Hindlimb muscle (tissue), 1 donor: ENCODE results near the gene ZCCHC14. TPM values are rescaled to one million over a fixed set of nuclear protein-coding genes. Genes with fewer than 3 reads are reported as not detected.
"Not testable (repeated sequence)": the region's sequence is repeated elsewhere in the genome, so short reads cannot be mapped to it uniquely, and the experiment has no call there.

Source experiments
- DNase-seq: peaks from one replicate; pipeline ENCODE4 v3.0.0-alpha.2; 2013
- polyA plus RNA-seq: library from polyadenylated mRNA; unstranded; fragments of 120-200 nt; gene quantifications from one replicate; pipeline ENCODE4 v1.2.1, GENCODE V29; 2013; ENCODE audit not compliant: insufficient read length

ZCCHC14 gene
- polyA plus RNA-seq, 1 donor: 23.1 TPM

- DNase-seq: not testable (repeated sequence)
Observed at GRCh38 chr16:87497023-87497766, 4.4 kb upstream of the ZCCHC14 start.

DNA sequence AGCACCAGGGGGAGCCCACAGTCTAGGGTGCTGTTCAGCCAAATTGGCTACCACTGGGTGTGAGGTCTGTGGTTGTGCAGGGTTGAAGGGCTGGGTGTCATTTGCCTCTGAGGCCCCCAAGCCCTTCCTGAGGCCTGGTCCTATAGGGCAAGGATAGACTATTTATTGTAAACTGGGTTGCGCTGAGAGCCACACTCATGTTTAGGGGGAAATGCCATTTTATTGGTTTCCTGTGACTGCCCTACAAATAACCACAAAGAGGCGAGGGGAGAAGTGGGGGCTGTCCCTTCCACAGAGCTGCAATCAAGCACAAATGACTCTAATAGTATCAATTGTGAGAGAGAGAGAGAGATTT is 3.6 kb upstream of the ZCCHC14 start:
- no peak for DNase-seq

DNA sequence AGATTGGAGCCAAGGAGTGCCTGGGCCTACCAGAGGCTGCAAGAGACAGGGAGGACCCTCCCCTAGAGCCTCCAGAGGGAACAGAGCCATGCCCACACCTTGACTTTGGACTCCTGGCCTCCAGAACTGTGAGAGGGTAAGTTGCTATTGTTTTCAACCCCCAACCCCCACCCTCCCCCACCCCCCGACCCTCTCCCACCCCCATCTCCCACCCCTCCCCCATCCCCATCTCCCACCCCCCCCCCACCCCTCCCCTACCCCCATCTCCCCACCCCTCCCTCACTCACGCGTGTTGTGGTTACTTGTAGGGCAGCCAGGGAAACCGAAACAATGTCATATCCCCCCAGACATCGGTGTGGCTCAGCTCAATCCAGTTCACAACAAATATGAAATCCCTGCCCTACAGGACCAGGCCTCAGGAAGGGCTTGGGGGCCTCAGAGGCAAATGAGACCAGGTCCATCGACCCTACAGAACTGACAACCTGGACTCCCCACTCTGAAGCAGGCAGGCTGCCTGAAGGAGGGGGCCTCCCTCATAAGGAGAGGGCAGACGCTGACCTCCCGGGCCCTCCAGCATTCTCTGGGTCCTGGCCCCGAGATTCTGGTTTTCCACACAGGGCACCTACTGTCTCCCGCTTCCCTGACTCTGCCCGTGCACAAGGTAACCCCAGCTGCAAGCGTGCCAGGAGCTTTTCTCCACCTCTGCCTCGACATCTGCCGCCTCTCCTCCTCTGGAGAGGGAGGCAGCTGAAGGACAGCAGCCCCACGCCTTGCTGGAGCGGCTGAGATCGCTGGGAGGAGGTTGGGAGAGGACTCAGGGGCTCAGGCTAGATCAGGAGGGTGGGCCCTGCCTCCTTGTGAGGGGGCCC is 3.0 kb upstream of the ZCCHC14 start:
- DNase-seq: no peak

- DNase-seq: no peak
Observed at GRCh38 chr16:87493608-87494280, 920 bp upstream of the ZCCHC14 start.

DNA sequence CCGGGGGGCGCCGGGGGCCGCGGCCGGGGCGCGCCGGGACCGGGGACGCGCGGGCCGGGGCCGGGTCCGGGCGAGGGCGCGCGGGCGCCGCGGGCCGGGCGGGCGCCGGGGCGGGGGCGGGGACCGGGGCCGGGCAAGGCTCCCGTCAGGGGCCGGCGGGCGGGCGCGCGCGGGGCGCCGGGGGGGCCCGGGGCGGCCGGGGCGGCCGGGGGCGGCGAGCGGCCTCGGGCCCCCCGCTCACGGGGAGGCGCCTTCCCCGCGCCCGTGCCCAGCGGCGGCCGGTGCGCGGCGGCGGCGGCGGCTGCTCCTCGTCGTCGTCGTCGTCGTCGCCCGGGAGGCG is 563 bp downstream of the ZCCHC14 start:
- no peak for DNase-seq

GRCh38 chr16:87491522-87492290 is 1.1 kb downstream of the ZCCHC14 start:
- no peak for DNase-seq

DNA sequence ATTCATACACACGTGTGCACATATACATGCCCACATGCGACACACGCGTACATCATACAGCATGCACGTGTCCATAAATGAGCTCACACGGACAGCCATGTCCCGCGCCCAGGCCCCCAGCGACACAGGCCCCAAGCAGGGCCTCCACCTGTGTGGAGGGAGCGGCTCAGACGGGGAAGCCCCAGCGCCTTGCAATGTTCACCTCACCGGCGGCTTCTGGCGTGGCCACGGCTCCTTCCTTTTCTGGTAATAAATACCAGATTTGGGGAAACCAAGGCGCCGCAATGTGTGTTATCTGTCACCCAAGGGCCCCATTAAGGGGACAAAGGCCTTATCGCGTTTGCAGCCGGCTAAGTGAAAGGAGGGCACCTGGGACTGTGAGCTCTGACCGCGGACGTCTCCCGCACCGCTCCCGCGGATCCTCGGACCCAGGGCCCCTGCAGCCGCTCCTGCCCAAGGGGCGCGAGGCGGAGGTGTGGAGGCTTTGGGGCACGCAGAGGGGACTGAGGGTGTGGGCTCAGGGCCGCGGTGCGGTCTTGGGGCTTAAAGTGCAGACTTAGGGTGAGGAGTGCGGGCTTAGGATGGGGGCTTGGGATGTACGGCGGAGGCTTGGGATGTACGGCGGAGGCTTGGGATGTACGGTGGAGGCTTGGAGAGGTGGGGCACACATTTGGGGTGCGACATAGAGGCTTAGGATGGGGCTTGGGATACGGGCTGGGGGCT is 1.9 kb downstream of the ZCCHC14 start:
- not testable (repeated sequence) for DNase-seq

GRCh38 chr16:87490096-87490798 is 2.6 kb downstream of the ZCCHC14 start:
- DNase-seq: no peak

DNA sequence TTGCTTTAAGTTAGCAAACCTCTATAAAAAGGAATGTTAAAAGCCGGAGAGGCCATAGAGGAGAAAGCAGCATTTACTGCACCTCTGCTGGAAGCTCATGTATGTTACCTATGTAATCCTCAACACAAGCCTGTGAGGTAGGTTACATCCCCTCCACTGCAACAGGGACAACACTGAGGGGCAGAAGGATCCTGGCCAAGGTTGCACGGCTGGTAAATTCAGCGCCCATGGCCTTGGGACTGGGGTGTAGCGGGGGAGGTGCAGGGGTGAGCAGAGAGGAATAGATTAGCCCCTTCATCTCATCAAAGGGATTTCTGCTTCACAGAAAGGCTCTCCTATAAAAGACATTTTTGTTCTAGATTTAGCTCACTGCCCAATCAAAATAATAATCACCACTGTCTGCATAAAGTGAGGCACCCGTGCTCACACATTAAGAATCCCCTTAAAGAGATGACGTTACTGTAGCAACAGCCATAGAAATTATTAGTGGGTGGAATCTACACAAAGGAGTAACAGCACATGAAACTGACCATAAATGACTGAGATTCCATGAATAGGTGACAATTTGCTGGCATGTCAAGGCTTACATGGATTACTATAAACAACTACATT is 3.3 kb downstream of the ZCCHC14 start:
- no peak for DNase-seq

DNA sequence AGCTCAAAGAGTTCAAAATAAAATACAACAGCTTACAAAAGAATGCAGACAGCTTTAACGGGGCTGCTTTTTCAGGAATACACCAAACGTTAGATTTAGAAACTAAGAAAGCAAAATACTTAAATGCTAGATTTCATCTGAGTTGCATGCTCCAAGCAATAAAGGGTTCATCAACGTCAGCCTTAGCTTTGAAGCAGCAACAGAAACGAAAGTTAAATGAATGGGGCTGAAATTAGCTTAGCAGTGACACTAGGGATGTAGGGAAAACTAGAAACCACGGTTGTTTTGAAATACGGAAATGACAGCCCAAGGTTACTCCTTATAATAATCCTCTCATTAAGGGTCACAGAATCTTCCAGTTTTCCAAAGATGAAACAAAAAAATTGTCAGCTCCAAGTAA is 3.9 kb downstream of the ZCCHC14 start:
- not testable (repeated sequence) for DNase-seq

GRCh38 chr16:87487361-87487924 is 5.4 kb downstream of the ZCCHC14 start:
- no peak for DNase-seq

DNA sequence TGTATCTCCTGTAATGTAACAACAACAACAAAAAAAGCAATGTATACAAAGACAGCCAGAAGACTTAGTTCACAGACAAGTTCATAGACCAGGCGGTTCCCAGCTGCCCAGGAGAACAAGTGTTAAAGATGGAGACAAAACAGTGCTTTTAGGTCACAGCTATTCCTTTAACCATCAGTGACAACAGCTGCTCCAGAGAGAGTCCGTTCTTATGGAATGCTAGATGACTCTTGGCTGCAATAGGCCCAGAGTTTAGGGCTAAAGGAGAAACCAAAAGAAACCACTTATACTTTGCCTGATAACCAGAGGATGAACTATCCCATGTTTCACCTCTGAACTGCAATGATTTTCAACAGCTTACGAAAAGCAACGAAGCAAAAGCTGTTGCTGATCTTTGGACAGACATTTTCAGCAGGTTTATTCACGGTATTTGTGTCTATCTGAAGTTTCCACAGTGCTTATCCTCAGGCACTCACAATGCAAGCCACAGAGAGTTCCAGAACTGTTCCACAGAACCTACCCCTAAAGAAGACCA is 6.0 kb downstream of the ZCCHC14 start:
- no peak for DNase-seq

DNA sequence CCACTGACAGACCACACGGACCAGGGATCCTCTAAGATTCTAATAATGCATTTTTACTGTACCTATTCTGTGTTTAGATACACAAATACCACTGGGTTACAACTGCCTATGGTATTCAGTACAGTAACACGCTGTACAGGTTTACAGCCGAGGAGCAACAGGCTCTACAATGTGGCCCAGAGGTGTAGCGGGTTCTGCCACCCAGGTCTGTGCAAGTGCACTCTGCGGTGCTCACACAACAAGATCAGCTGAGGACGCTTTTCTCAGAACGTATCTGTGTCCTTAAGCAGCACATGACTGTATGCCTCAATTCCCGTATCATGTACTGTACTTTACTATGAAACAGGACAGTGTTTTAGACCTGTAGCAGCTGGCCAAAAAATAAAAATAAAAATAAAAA is 6.5 kb downstream of the ZCCHC14 start:
- no peak for DNase-seq

DNA sequence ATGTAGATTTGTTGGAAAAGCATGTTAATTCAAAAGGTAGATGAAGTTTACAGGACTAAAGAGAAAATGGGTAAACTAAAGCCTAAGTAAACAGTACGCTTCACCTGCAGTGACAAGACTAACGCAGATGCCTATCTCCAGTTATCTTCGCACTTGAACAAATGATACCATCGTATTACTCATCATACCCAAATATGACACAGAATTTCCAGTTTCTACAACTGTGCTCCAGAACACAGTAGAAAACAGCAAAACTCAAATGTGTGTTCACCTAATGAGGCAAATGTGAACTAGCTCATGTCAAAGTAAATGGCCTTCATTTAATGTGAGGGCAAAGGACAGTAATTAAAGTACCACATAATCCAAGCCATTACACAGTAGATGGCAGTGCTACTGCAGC is 7.0 kb downstream of the ZCCHC14 start:
- not testable (repeated sequence) for DNase-seq

DNA sequence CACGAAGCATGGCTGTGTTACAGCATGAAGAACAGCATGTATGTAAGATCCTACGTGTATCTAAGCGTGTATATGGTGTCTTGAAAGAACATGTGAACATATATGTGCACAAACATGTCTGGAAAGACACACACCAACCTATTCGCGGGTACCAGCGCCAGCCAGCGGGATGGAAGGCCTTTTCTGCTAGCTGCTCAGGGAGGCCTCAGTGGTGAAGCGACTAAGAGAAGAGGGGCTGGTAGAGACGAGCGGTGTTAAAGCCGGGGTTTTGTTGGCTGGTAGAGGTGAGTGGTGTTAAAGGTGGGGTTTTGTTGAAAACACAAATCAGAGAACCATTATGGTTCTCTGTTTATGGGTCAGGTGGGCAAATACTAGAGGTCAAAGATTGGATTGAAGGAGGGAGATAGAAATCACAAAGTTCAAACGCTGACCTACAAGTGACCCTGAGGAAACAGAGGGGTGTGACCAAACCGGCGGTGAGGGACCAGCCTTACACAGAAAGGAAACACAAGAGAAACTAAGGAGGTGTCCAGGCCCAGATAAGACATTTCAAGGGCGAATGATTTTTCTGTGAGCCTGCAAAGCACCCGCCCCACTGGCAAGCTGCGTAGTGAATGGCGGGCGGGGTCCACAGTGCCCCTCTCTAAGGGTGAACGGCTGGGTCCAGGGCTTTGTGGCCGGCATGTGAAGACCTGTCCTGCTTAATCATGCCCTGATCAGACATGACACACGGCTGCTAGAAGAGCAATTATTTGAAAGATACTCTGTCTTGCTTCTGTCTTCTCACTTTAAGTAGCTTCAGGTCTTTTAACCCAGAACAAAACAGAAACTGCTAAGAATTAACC is 8.1 kb downstream of the ZCCHC14 start:
- DNase-seq: no peak

DNA sequence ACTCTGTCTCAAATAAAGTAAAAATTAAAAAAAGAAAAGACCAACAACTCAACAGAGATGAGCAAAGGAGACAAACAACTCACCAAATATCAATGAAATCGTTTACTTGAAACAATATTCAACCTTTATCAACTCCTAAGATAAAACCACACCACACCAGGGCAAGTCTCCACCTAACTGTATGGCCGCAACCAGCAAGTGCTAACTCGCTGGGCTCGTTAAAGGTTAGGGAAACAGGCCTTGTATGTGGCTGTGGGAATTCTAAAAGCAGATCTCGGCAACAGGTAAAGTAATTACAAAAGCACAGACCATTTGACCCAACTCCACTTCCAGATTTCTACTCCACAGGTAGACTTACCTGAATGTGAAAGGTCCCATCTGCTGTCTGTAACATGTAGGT is 9.3 kb downstream of the ZCCHC14 start:
- no peak for DNase-seq

DNA sequence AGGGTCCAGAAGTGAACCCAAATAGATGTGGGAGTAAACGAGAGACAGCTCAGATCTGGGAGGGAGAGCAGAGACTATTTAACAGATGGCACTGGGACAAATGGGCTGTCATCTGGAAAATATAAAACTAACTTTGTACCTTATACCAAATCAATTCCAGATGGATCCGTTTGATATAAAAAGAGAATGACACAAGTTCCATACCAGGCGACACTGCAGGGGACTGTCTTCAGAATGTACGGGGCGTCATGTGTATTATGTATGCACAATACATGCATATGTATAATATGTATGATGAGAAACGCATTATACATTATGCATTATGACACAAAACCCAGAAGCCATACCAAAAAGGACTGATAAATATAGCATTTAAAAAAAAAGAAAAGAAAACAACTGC is 10.2 kb downstream of the ZCCHC14 start:
- not testable (repeated sequence) for DNase-seq

DNA sequence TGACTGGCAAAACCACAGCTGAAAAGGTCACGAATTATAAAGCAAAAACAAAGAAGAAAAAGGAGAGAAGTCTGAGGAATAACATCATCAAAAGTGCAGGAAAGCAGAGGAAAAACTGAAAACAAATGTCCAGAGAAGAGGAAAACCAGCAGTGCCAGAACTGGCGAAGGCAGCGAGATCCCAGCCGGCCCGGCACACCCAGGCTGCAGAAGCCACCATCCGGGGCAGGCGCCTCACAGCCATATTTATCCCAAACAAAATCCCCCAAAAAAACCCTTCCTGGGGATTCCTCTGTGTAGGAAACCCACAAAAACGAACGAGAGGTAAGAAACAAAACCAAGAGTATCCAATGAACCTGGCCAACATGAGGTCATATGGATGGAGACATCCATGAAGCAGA is 10.6 kb downstream of the ZCCHC14 start:
- no peak for DNase-seq

GRCh38 chr16:87481711-87482110 is 11.1 kb downstream of the ZCCHC14 start:
- not testable (repeated sequence) for DNase-seq
